Transverse colon (tissue), 4 donors: Measurements from ENCODE around the gene TRDN. TPM values are rescaled to one million over a fixed set of nuclear protein-coding genes. Genes with fewer than 3 reads are reported as not detected.

ENCODE experiments used
- DNase-seq: peaks from one replicate; pipeline ENCODE4 v3.0.0-alpha.2; 2019
- H3K27ac ChIP-seq, 4 donors: fragments of 200-600 bp; sonication (generic); 2 replicates each; pipeline ENCODE4 v1.5.1; 2016 to 2018; ENCODE audit warnings: inconsistent platforms in 4 of 4
- H3K27me3 ChIP-seq: fragments of 200-600 bp; sonication (generic); 2 replicates; pipeline ENCODE4 v1.5.1; 2017; ENCODE audit warnings: inconsistent platforms
- H3K36me3 ChIP-seq, 4 donors: fragments of 200-600 bp; sonication (generic); 2 replicates each; pipeline ENCODE4 v1.5.1; 2017 to 2019; ENCODE audit warnings: inconsistent platforms in 4 of 4
- H3K4me1 ChIP-seq, 4 donors: fragments of 200-600 bp; sonication (generic); 2 replicates each; pipeline ENCODE4 v1.5.1; 2017 to 2020; ENCODE audit warnings: inconsistent platforms in 4 of 4
- H3K4me3 ChIP-seq, 4 donors: fragments of 200-600 bp; sonication (generic); 1 replicate in 1 of 4; 2 replicates in 3 of 4; pipeline versions ENCODE4 v1.5.1 to v1.6.1; 2017 to 2019; ENCODE audit warnings: inconsistent platforms in 4 of 4
- H3K9me3 ChIP-seq, 2 donors: fragments of 200-600 bp; sonication (generic); 2 replicates each; pipeline ENCODE4 v1.5.1; 2017 to 2019; ENCODE audit warnings: inconsistent platforms in 2 of 2
- EP300 ChIP-seq: sonication (generic); formaldehyde crosslinking; IDR thresholded peaks from one replicate; pipeline ENCODE4 v1.6.1; 2017; ENCODE audit warnings: antibody characterized with exemption, low read depth
- POLR2A ChIP-seq: fragments of 450-650 bp; IDR thresholded peaks from one replicate; pipeline ENCODE4 v1.6.1; 2016; ENCODE audit warnings: antibody characterized with exemption, mild to moderate bottlenecking, moderate library complexity
- POLR2AphosphoS5 ChIP-seq, 3 donors: sonication (generic); formaldehyde crosslinking; IDR thresholded peaks; one replicate each; pipeline ENCODE4 v1.6.1; 2016; ENCODE audit warnings: antibody characterized with exemption in 3 of 3
- WGBS, 2 donors: methylation state at CpG; one replicate each; pipeline ENCODE4 v1.1.5; 2018; ENCODE audit warnings: low coverage in 1 of 2; 5-methylcytosine and 5-hydroxymethylcytosine counted together
- in situ Hi-C, 4 donors: fragments of 200-750 bp; cut with MboI; loops; one replicate each; pipeline versions ENCODE4 v1.15.0 to v1.15.1; 2017; ENCODE audit warnings: low sequenced_read_pairs in 3 of 4, low pct_ligation_motif_present in 1 of 4, low pct_unique_long_range_greater_than_20kb in 1 of 4
- intact Hi-C: fragments of 100-400 bp; cut with DNase I; formaldehyde crosslinking; loops from one replicate; pipeline ENCODE4 v1.15.1; 2023; ENCODE audit warnings: low total_unique reads
- total RNA-seq, 4 donors: library from RNA; depleted of rRNA; stranded (reverse); fragments of >200 nt; gene quantifications; one replicate each; pipeline ENCODE4 v1.1.0, GENCODE V29; 2016
- TF ChIP-seq, protein P1 (sequence below), 5 experiments: fragments of 200-600 bp in 3 of 5; fragments of 450-650 bp in 2 of 5; sonication (generic) in 3 of 5; IDR thresholded peaks; 1 replicate in 2 of 5; 2 replicates in 3 of 5; pipeline ENCODE4 v1.5.1; 2016 to 2017; ENCODE audit warnings: antibody characterized with exemption in 5 of 5, inconsistent platforms in 3 of 5, mild to moderate bottlenecking in 2 of 5, moderate library complexity in 1 of 5

The TRDN gene
- total RNA-seq, 4 donors from 2014 or later: 0.14 TPM; not detected in 3

- Histone ChIP-seq H3K36me3 (no peaks in the 10 kb centered on the region), H3K27ac (no peak overlapping the region), H3K27me3 (no peaks in the 10 kb centered on the region), H3K4me3 (no peak overlapping the region), H3K9me3 (no peaks in the 10 kb centered on the region), H3K4me1 (no peaks in the 10 kb centered on the region)
- no peak for DNase-seq
- no peak for TF ChIP-seq EP300
- TF ChIP-seq, protein P1, sequence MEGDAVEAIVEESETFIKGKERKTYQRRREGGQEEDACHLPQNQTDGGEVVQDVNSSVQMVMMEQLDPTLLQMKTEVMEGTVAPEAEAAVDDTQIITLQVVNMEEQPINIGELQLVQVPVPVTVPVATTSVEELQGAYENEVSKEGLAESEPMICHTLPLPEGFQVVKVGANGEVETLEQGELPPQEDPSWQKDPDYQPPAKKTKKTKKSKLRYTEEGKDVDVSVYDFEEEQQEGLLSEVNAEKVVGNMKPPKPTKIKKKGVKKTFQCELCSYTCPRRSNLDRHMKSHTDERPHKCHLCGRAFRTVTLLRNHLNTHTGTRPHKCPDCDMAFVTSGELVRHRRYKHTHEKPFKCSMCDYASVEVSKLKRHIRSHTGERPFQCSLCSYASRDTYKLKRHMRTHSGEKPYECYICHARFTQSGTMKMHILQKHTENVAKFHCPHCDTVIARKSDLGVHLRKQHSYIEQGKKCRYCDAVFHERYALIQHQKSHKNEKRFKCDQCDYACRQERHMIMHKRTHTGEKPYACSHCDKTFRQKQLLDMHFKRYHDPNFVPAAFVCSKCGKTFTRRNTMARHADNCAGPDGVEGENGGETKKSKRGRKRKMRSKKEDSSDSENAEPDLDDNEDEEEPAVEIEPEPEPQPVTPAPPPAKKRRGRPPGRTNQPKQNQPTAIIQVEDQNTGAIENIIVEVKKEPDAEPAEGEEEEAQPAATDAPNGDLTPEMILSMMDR (IDR thresholded peaks at IDR 0.05): no peak
- TF ChIP-seq POLR2A: no peak
- TF ChIP-seq POLR2AphosphoS5 (IDR thresholded peaks at IDR 0.05): no peak
- WGBS, 2 donors: 57 to 77% methylated on average over 3 of the region's 3 CpGs
- intact Hi-C loops: no loop called here
- in situ Hi-C loops: no loop called here
Observed at GRCh38 chr6:123668965-123669591, 32.3 kb upstream of the TRDN start.

- no peak overlapping the region for H3K4me3 ChIP-seq
- TF ChIP-seq POLR2A (no peak), EP300 (no peak), POLR2AphosphoS5 (IDR thresholded peaks at IDR 0.05) (no peak)
- TF ChIP-seq, protein P1 (IDR thresholded peaks at IDR 0.05): no peak
- no peaks in the 10 kb centered on the region for H3K27me3 ChIP-seq
- no peak overlapping the region for H3K27ac ChIP-seq
- intact Hi-C loops (no loop called here), in situ Hi-C loops (no loop called here)
- no peaks in the 10 kb centered on the region for H3K4me1 ChIP-seq
- no peak for DNase-seq
- H3K36me3 ChIP-seq: no peaks in the 10 kb centered on the region
- no peaks in the 10 kb centered on the region for H3K9me3 ChIP-seq
- 82 to 91% methylated on average over 3 to 6 of the region's 6 CpGs for WGBS, 2 donors
Observed at GRCh38 chr6:123668063-123668462, 31.3 kb upstream of the TRDN start.

DNA sequence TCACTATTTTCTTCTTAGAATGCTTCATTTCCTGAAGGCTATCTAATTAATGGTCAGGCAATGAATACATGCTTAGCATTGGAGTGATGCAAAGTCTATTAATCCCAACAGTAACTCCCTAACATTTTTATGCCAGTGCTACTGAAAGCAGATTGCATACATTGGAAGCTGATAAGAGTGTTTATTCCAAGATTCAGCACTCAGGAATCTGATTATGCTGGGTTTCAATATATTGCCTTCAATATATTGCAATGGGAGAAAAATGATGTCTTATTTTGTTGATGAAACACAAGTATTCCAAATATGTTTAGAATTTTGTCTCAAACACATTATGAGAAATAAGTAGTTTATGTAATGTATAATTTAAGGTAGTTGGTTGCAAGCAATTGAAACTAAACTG lies 26.7 kb upstream of the TRDN start:
- TF ChIP-seq POLR2AphosphoS5 (IDR thresholded peaks at IDR 0.05): no peak
- TF ChIP-seq, protein P1 (IDR thresholded peaks at IDR 0.05): no peak
- no peak for TF ChIP-seq POLR2A
- TF ChIP-seq EP300: no peak
- Histone ChIP-seq H3K9me3 (no peaks in the 10 kb centered on the region), H3K27me3 (no peaks in the 10 kb centered on the region), H3K27ac (no peak overlapping the region), H3K36me3 (no peaks in the 10 kb centered on the region), H3K4me1 (no peaks in the 10 kb centered on the region), H3K4me3 (no peak overlapping the region)
- intact Hi-C loops (loop anchor here (2.0 kb wide), 1 partner anchor 33 kb away; no protein-coding TSS in a partner anchor), in situ Hi-C loops (no loop called here)
- DNase-seq: no peak

- H3K36me3 ChIP-seq: no peaks in the 10 kb centered on the region
- TF ChIP-seq POLR2AphosphoS5 (IDR thresholded peaks at IDR 0.05) (no peak), POLR2A (no peak), EP300 (no peak)
- TF ChIP-seq, protein P1 (IDR thresholded peaks at IDR 0.05): no peak
- no peaks in the 10 kb centered on the region for H3K4me1 ChIP-seq
- intact Hi-C loops: loop anchor here (2.0 kb wide), 1 partner anchor 32 kb away; no protein-coding TSS in a partner anchor
- WGBS, 2 donors: 78 to 86% methylated on average over 3 of the region's 3 CpGs
- no peak overlapping the region for H3K27ac ChIP-seq
- no peaks in the 10 kb centered on the region for H3K27me3 ChIP-seq
- DNase-seq: no peak
- H3K4me3 ChIP-seq: no peak overlapping the region
- in situ Hi-C loops: no loop called here
- no peaks in the 10 kb centered on the region for H3K9me3 ChIP-seq
Observed at GRCh38 chr6:123662757-123663156, 26.0 kb upstream of the TRDN start.
